HG02571 (cell line): ENCODE data around the gene XK.
A peak's percentile ranks its signal among the peaks of the same experiment; 100 is the strongest.
"Not testable (repeated sequence)": the region's sequence is repeated elsewhere in the genome, so short reads cannot be mapped to it uniquely, and the experiment has no call there.

ENCODE experiments used
- ATAC-seq: cut with Tn5 transposase; IDR thresholded peaks from one replicate; pipeline ENCODE4 v1.9.1; 2021; ENCODE audit warnings: mild to moderate bottlenecking, moderate library complexity; ENCODE audit not compliant: unreplicated experiment

XK gene

GRCh38 chrX:37752936-37753335 is 67.3 kb downstream of the XK start:
- ATAC-seq, result no peak

- no peak for ATAC-seq
These were observed 67.8 kb downstream of the XK start for GRCh38 chrX:37753384-37753783.

- peak; percentile 29 for ATAC-seq
These were observed 68.9 kb downstream of the XK start for GRCh38 chrX:37754516-37754915.

- peak; percentile 89 for ATAC-seq
These were observed 69.4 kb downstream of the XK start for GRCh38 chrX:37755025-37755424.

GRCh38 chrX:37757082-37757481 is 71.5 kb downstream of the XK start:
- ATAC-seq, result no peak

GRCh38 chrX:37759351-37759750 is 73.8 kb downstream of the XK start:
- no peak for ATAC-seq

- no peak for ATAC-seq
These were observed 74.4 kb downstream of the XK start for GRCh38 chrX:37759878-37760418.

GRCh38 chrX:37763400-37763799 is 77.8 kb downstream of the XK start:
- ATAC-seq, result no peak

- no peak for ATAC-seq
These were observed 79.9 kb downstream of the XK start for GRCh38 chrX:37765507-37765906.

GRCh38 chrX:37767430-37767829 is 81.8 kb downstream of the XK start:
- no peak for ATAC-seq

GRCh38 chrX:37768866-37769265 is 83.3 kb downstream of the XK start:
- not testable (repeated sequence) for ATAC-seq

GRCh38 chrX:37776283-37776986 is 90.8 kb downstream of the XK start:
- no peak for ATAC-seq

- ATAC-seq, result no peak
These were observed 91.4 kb downstream of the XK start for GRCh38 chrX:37776987-37777325.

- no peak for ATAC-seq
These were observed 94.3 kb downstream of the XK start, which contains the start of gene CYBB for GRCh38 chrX:37779857-37780256. Gene CYBB (plus strand): TSS chrX:37780059. CDS start chrX:37780078, 19 bp downstream.

- no peak for ATAC-seq
These were observed 95.5 kb downstream of the XK start for GRCh38 chrX:37781081-37781480.
